Mucosa of descending colon (tissue), 3 donors: ENCODE data around the gene COL1A2. TPM values are rescaled to one million over a fixed set of nuclear protein-coding genes. Genes with fewer than 3 reads are reported as not detected.

ENCODE experiments used
- ATAC-seq: fragments of 200-7000 bp; cut with Tn5 transposase; one replicate; pipeline ENCODE4 v1.9.1; 2020; ENCODE audit warnings: mild to moderate bottlenecking, moderate library complexity
- DNase-seq, 3 donors: peaks; one replicate each; pipeline ENCODE4 v3.0.0-alpha.2; 2020
- H3K36me3 ChIP-seq: fragments of 200-600 bp; one replicate; pipeline ENCODE4 v1.8.0; 2021; ENCODE audit warnings: low read depth, mild to moderate bottlenecking
- H3K4me1 ChIP-seq: fragments of 200-600 bp; one replicate; pipeline ENCODE4 v1.8.0; 2021; ENCODE audit warnings: low read depth, mild to moderate bottlenecking
- H3K4me3 ChIP-seq: fragments of 200-600 bp; one replicate; pipeline ENCODE4 v1.8.0; 2021; ENCODE audit warnings: mild to moderate bottlenecking
- H3K9me3 ChIP-seq: fragments of 200-600 bp; one replicate; pipeline ENCODE4 v1.8.0; 2021; ENCODE audit warnings: mild to moderate bottlenecking
- CTCF ChIP-seq: fragments of 200-600 bp; IDR thresholded peaks from one replicate; pipeline ENCODE4 v1.8.0; 2022; ENCODE audit warnings: antibody characterized with exemption, mild to moderate bottlenecking
- intact Hi-C, 2 donors: fragments of 100-400 bp; cut with DNase I in 1 of 2; cut with micrococcal nuclease in 1 of 2; formaldehyde crosslinking; loops; one replicate each; pipeline versions ENCODE4 v1.11.0 to v1.11.1; 2022; cut with DNase I, micrococcal nuclease
- total RNA-seq, 3 donors: library from RNA; stranded (reverse); fragmentation: NEBNext Ultra II Directional in 2 of 3; extraction: Animal tissue kit (Norgen Biotek cat#: 25700) in 2 of 3; gene quantifications; one replicate each; pipeline versions ENCODE4 v1.2.1 to v1.2.4, GENCODE V29; 2021 to 2023
- donor health status: DM: no; HTN: no; CAD: no; lungs with moderate emphysema.
- donor health status: DM: no; HTN: no; CAD: no.
- donor health status: DM: no; HTN: yes; CAD: no.

Gene COL1A2
- total RNA-seq, 3 donors from 2014 or later = 35.1 to 176 (median 155) TPM

- no peak for DNase-seq
- intact Hi-C loops = no loop called here
- TF ChIP-seq CTCF = no peak
- Histone ChIP-seq H3K4me1 (no peaks in the 10 kb centered on the region), H3K4me3 (no peak overlapping the region), H3K9me3 (no peaks in the 10 kb centered on the region), H3K36me3 (no peaks in the 10 kb centered on the region)
- ATAC-seq = no peak
These were observed 27.4 kb downstream of the COL1A2 start for GRCh38 chr7:94422136-94422535.

GRCh38 chr7:94422827-94423460, 28.2 kb downstream of the COL1A2 start:
- Histone ChIP-seq H3K4me3 (no peak overlapping the region), H3K4me1 (no peaks in the 10 kb centered on the region), H3K9me3 (no peaks in the 10 kb centered on the region), H3K36me3 (no peaks in the 10 kb centered on the region)
- DNase-seq = no peak
- no peak for ATAC-seq
- intact Hi-C loops = no loop called here
- no peak for TF ChIP-seq CTCF

GRCh38 chr7:94423863-94424735, 29.4 kb downstream of the COL1A2 start:
- ATAC-seq (no peak), DNase-seq (no peak)
- Histone ChIP-seq H3K4me1 (no peaks in the 10 kb centered on the region), H3K36me3 (no peaks in the 10 kb centered on the region), H3K9me3 (no peaks in the 10 kb centered on the region), H3K4me3 (no peak overlapping the region)
- no peak for TF ChIP-seq CTCF
- intact Hi-C loops = no loop called here

GRCh38 chr7:94425546-94425945, 30.9 kb downstream of the COL1A2 start:
- H3K36me3 ChIP-seq = no peaks in the 10 kb centered on the region
- intact Hi-C loops = no loop called here
- no peak overlapping the region for H3K4me3 ChIP-seq
- ATAC-seq = no peak
- H3K9me3 ChIP-seq = no peaks in the 10 kb centered on the region
- no peaks in the 10 kb centered on the region for H3K4me1 ChIP-seq
- DNase-seq = no peak
- TF ChIP-seq CTCF = no peak

- no peak for TF ChIP-seq CTCF
- no peaks in the 10 kb centered on the region for H3K36me3 ChIP-seq
- no peak overlapping the region for H3K4me3 ChIP-seq
- ATAC-seq (no peak), DNase-seq (no peak)
- H3K9me3 ChIP-seq = no peaks in the 10 kb centered on the region
- H3K4me1 ChIP-seq = no peaks in the 10 kb centered on the region
- intact Hi-C loops = no loop called here
These were observed 32.5 kb downstream of the COL1A2 start for GRCh38 chr7:94426980-94427875.
